ENCODE data around the gene TFPT. TPM values are rescaled to one million over a fixed set of nuclear protein-coding genes. Genes with fewer than 3 reads are reported as not detected.
A peak's percentile ranks its signal among the peaks of the same experiment; 100 is the strongest.

Gene TFPT
- total RNA-seq, 2 experiments from 2014 or later: 27.7 to 28.1 TPM

GRCh38 chr19:54158812-54159351 is 43.4 kb upstream of the TFPT start:
- peak overlapping the region; percentile 86 for H3K4me3 Mint-ChIP-seq
- CTCF ChIA-PET: interaction anchor here (0.9 to 3.0 kb wide), 8 partner anchors 9 to 76 kb away, joined by 3 to 13 read pairs (median 4); partner anchors contain the start of genes CNOT3, MBOAT7 and NDUFA3
- H3K36me3 Mint-ChIP-seq (ENCODE audit: low read depth): peaks cover 18% of the 10 kb centered on the region
- H3K27me3 Mint-ChIP-seq: peaks cover 2% of the 10 kb centered on the region
- POLR2A ChIA-PET: interaction anchor here (0.7 to 3.1 kb wide), 19 partner anchors 7 to 290 kb away, joined by 3 to 33 read pairs (median 5); partner anchors contain the start of genes LENG8, MBOAT7, PRPF31 and RPS9
- no peak for TF ChIP-seq CTCF (IDR thresholded peaks at IDR 0.05)
- peaks cover 49% of the 10 kb centered on the region for H3K4me1 Mint-ChIP-seq (ENCODE audit: low read depth)
- DNase-seq (peak; percentile 78), ATAC-seq (no peak)
- H3K27ac Mint-ChIP-seq: peak overlapping the region; percentile 97
- no peaks in the 10 kb centered on the region for H3K9me3 Mint-ChIP-seq
- intact Hi-C loops (cut with micrococcal nuclease): no loop called here

- peaks cover 43% of the 10 kb centered on the region for H3K4me1 Mint-ChIP-seq (ENCODE audit: low read depth)
These were observed 41.5 kb upstream of the TFPT start for GRCh38 chr19:54156953-54157352.

GRCh38 chr19:54156490-54156889 is 41.0 kb upstream of the TFPT start:
- no peak overlapping the region for H3K4me3 Mint-ChIP-seq
- DNase-seq: no peak
- POLR2A ChIA-PET: interaction anchor here (1.3 to 2.5 kb wide), 3 partner anchors 19 to 48 kb away, joined by 3 to 13 read pairs (median 4); partner anchors contain the start of genes CNOT3 and RPS9
- no peaks in the 10 kb centered on the region for H3K9me3 Mint-ChIP-seq
- intact Hi-C loops (cut with micrococcal nuclease): no loop called here
- H3K36me3 Mint-ChIP-seq (ENCODE audit: low read depth): peaks cover 31% of the 10 kb centered on the region
- no peak overlapping the region for H3K27ac Mint-ChIP-seq
- no peaks in the 10 kb centered on the region for H3K27me3 Mint-ChIP-seq
- CTCF ChIA-PET: no interaction called here
- TF ChIP-seq CTCF (IDR thresholded peaks at IDR 0.05): no peak
- ATAC-seq: no peak
- peaks cover 40% of the 10 kb centered on the region for H3K4me1 Mint-ChIP-seq (ENCODE audit: low read depth)

More at GRCh38 chr19:54156953-54157352, 41.5 kb upstream of the TFPT start:
- ChIA-PET POLR2A (interaction anchor here (1.3 to 2.5 kb wide), 4 partner anchors 20 to 54 kb away, joined by 3 to 13 read pairs (median 4); partner anchors contain the start of genes CNOT3 and RPS9), CTCF (interaction anchor here (3.0 kb wide), 1 partner anchor 11 kb away, joined by 13 read pairs; no protein-coding TSS in a partner anchor)
- no peaks in the 10 kb centered on the region for H3K27me3 Mint-ChIP-seq
- DNase-seq: no peak
- ATAC-seq: no peak
- no peak for TF ChIP-seq CTCF (IDR thresholded peaks at IDR 0.05)
- no peak overlapping the region for H3K4me3 Mint-ChIP-seq
- no peak overlapping the region for H3K27ac Mint-ChIP-seq
- H3K9me3 Mint-ChIP-seq: no peaks in the 10 kb centered on the region
- H3K36me3 Mint-ChIP-seq (ENCODE audit: low read depth): peaks cover 28% of the 10 kb centered on the region
- intact Hi-C loops (cut with micrococcal nuclease): no loop called here

GRCh38 chr19:54155694-54156093 is 40.2 kb upstream of the TFPT start:
- no peak for TF ChIP-seq CTCF (IDR thresholded peaks at IDR 0.05)
- peaks cover 36% of the 10 kb centered on the region for H3K4me1 Mint-ChIP-seq (ENCODE audit: low read depth)
- ChIA-PET POLR2A (interaction anchor here (0.6 to 1.3 kb wide), 3 partner anchors 8 to 40 kb away, joined by 3 to 4 read pairs (median 3); partner anchors contain the start of genes CNOT3, PRPF31 and TFPT), CTCF (no interaction called here)
- DNase-seq (no peak), ATAC-seq (no peak)
- peaks cover 36% of the 10 kb centered on the region for H3K36me3 Mint-ChIP-seq (ENCODE audit: low read depth)
- H3K9me3 Mint-ChIP-seq: no peaks in the 10 kb centered on the region
- peak overlapping the region; percentile 55 for H3K27ac Mint-ChIP-seq
- H3K27me3 Mint-ChIP-seq: no peaks in the 10 kb centered on the region
- no peak overlapping the region for H3K4me3 Mint-ChIP-seq
- intact Hi-C loops (cut with micrococcal nuclease): no loop called here

GRCh38 chr19:54154603-54155345 is 39.3 kb upstream of the TFPT start:
- Mint-ChIP-seq H3K27ac (peak overlapping the region; percentile 84), H3K4me1 (ENCODE audit: low read depth) (peaks cover 32% of the 10 kb centered on the region), H3K4me3 (no peak overlapping the region), H3K27me3 (no peaks in the 10 kb centered on the region), H3K9me3 (no peaks in the 10 kb centered on the region), H3K36me3 (ENCODE audit: low read depth) (peaks cover 41% of the 10 kb centered on the region)
- TF ChIP-seq CTCF (IDR thresholded peaks at IDR 0.05): no peak
- ATAC-seq (peak; percentile 3), DNase-seq (peak; percentile 75)
- POLR2A ChIA-PET: no interaction called here
- intact Hi-C loops (cut with micrococcal nuclease): no loop called here
- CTCF ChIA-PET: no interaction called here

Measured in activated CD8-positive, alpha-beta T cell treated with anti-CD3 and anti-CD28 coated beads for 36 hours (primary cell).